LNCAP (cell line): Measurements from ENCODE around the gene POLR3K.
A peak's percentile ranks its signal among the peaks of the same experiment; 100 is the strongest.

Experiments
- TF ChIP-seq, protein P1 (sequence below): fragments of 450-650 bp; IDR thresholded peaks from 2 replicates; pipeline ENCODE4 v1.5.1; 2017; ENCODE audit warnings: mild to moderate bottlenecking

The POLR3K gene

DNA sequence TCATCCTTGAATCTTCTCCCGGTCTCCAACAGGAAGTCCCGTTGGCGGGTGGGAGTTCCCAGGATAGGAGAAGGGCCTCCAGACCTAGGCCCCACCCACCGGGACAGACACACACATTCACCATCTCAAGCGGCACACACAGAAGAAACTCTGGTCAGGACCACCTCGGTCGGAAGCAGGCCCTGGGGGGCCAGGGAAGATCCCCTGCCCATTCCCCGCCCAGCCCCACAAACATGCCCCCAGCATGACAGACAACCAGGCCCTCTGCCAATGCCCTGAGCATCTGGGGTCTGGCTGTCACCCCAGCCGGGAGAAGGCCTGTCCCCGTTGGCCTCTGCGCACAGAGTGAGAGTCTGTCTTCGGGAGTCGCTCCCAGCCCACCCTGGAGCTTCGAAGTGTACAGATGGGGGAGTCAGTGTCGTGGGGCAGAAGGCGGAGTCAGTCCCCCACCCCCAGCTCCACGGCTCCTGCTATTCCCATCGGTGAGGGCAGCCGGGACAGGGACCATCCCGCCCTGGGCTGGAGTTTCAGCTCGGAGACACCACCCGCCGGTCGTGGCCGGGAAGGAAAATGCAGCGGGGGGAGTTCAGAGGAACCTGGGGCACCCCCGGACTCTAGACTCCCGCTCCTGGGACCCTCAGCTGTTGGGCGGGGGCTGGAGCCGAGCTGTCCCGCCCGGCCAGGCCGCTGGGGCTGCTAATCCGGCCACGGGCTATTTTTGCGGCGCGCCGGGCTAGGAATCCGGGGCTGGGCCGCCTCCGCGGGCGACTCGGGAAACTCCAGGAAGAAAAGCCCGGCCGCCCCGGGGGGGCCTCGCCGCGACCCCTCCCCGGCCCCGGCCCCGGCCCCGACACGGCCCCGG lies 18.4 kb upstream of the POLR3K start:
- TF ChIP-seq, protein P1, sequence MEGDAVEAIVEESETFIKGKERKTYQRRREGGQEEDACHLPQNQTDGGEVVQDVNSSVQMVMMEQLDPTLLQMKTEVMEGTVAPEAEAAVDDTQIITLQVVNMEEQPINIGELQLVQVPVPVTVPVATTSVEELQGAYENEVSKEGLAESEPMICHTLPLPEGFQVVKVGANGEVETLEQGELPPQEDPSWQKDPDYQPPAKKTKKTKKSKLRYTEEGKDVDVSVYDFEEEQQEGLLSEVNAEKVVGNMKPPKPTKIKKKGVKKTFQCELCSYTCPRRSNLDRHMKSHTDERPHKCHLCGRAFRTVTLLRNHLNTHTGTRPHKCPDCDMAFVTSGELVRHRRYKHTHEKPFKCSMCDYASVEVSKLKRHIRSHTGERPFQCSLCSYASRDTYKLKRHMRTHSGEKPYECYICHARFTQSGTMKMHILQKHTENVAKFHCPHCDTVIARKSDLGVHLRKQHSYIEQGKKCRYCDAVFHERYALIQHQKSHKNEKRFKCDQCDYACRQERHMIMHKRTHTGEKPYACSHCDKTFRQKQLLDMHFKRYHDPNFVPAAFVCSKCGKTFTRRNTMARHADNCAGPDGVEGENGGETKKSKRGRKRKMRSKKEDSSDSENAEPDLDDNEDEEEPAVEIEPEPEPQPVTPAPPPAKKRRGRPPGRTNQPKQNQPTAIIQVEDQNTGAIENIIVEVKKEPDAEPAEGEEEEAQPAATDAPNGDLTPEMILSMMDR = no peak

DNA sequence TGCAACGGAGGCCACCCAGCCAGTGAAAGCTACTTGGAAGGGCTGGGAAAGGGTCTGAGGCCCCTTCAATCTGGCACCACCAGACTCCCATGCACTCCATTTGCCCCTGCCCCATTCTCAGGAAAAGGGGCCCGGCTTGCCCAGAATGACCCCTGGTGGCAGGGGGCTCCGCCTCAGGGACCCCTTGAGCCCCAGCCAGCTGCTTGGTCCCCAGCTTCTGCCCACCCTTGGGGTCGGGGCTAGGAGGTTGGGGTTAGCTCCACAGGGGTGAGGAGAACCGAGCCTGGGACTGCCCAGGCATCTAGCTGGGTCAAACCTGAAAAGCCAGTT lies 17.8 kb upstream of the POLR3K start:
- TF ChIP-seq, protein P1 = no peak

DNA sequence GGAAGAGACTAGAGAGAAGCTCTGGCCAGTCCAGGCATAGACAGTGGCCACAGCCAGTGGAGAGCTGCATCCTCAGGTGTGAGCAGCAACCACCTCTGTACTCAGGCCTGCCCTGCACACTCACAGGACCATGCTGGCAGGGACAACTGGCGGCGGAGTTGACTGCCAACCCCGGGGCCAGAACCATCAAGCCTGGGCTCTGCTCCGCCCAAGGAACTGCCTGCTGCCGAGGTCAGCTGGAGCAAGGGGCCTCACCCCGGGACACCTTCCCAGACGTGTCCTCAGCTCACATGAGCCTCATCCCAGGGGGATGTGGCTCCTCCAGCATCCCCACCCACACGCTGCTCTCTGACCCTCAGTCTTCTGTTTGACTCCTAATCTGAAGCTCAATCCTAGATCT lies 15.8 kb upstream of the POLR3K start:
- TF ChIP-seq, protein P1 = no peak

DNA sequence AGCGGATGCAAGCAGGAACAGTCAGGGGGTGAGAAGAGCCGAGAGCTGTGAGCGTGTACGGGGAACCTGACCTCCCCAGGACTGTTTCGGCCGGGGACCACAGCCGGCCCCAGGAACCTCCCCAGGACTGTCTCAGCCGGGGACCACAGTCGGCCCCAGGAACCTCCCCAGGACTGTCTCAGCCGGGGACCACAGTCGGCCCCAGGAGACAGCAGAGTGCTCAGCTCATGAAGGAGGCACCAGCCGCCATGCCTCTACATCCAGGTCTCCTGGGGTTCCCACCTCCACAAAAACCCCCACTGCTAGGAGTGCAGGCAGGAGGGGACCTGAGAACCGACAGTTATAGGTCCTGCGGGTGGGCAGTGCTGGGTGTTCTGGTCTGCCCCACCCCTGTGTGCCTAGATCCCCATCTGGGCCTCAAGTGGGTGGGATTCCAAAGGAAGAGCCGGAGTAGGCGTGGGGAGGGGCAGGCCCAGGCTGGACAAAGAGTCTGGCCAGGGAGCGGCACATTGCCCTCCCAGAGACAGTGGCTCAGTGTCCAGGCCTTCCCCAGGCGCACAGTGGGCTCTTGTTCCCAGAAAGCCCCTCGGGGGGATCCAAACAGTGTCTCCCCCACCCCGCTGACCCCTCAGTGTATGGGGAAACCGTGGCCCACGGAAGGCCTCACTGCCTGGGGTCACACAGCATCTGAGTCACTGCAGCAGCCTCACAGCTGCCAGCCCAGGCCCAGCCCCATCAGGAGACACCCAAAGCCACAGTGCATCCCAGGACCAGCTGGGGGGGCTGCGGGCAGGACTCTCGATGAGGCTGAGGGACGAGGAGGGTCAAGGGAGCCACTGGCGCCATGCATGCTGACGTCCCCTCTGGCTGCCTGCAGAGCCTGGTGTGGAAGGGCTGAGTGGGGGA lies 14.7 kb upstream of the POLR3K start:
- TF ChIP-seq, protein P1 = no peak

DNA sequence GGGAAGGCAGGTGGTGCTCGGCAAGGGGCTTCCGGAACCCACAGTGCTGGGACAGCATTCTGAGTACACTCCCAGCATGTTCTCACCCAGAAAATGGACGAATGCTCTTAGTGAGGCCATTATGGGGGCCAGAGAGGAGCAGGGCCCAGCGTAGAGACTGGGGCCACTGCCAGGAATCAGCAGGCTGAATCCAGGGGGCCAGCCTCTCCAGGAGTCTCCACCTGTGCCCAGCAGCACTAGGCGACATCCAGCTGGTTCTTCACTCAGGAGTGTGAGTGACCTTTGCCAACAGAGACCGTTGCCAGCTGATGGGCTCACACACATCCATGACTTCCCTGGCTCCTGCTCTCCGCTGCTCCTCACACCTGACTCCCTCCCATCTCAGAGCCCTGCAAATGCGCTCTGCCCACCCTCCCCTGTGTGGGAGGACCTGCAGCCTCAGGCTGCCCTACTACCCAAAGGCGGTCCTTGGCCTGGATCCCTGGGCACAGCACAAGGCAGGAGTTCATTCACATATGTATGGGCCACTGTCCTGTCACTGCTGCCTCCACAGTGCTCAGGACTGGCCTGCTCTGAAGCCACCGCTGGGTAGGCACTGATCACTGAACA lies 13.9 kb upstream of the POLR3K start:
- TF ChIP-seq, protein P1 = no peak

DNA sequence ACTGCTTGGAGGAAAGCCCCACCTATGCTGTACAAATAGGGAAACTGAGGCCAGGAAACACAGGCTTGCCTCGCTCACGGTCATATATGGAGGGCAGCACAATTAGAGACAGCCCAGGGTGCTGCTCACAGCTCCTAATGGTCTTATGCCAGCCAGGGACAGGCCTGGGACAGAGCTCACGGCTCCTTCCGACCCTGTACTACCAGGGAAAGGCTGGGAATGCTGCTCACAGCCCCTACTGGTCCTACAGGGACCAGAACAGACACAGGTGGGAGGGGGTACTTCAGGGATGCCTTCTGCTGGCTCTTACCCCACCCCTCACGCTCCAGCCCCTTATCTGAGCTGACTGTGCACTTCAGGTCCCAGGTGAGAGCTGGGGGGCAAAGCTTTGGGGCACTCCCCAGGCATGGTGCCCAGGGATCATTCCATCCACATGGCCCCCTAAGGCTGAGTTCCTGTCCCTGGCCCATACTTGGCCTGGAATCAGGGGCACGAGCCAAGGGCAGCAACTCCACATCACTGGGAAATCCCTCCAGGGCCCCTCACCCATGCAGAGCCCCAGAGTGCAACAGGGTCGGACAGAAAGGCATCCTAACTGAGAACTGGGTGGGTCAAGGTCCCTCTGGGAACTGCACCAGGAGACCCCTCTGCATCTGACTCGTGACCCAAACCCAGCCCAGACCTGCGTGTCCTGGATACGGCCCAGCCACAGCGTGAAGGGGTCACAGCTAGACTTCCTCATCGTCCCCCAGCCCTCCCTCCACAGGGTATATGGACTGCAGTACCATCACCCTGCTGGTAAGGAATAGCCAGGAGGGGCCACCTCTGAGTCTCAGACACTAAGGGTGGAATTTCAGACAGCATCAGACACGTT lies 13.1 kb upstream of the POLR3K start:
- TF ChIP-seq, protein P1 = no peak

DNA sequence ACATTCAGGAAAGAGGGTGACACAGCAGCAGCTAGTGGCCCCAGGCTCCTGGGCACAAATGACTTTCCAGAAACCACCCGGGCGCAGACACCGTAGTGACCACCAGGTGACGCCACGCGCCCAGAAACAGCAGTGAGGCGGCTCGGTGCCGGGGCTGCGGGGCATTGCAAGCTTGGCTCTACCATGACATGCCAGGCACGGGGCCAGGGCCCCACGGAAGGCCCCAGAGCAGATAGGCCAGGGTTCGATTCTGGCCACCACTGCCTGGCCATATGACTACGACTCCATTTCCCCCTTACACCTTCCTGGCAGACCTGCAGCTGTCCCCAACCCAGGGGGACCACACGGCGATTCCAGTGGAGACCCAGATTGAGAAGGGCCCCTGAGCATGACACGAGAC lies 12.3 kb upstream of the POLR3K start:
- TF ChIP-seq, protein P1 = peak; percentile 97
